Measurements from ENCODE around the gene LEMD1.

DNA sequence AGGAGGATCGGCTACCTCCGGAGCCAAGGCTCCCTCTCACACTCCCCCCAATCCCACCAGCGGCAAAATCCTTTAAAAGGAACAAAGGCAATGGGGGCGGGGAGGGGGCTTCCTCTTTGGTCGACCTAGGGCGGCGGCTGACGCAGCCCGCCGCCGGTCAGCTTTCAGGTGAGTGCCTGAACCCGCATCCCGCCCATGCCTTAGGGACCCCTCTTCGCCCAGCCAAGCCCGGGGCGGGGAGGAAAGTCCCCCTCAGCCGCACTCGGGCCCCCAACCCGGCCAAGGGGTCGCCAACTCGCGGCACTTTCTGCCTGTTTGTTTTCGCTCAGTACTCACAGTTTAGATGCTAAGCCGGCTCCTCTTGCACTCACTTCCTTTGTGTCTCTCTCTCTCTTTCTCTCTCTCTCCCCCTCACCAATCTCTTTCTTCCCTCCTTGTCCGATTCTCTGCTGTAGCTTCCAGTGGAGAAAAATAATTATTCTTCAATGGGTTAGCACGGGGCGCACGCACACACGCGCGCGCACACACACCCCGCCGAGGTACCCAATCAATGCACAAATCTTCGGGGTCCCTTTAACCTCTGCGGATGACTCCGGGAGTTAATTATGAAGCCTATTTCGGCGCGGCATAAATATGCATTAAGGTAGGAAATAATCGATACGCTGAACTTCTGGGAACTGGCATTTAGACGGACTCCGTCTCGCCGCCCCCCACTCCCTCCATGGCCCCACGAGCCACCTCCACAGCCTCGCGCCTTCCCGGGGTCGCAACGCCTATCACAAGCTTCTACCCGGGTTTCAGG lies 33.9 kb upstream of the LEMD1 start, which contains the start of gene BLACAT1:
- TF ChIP-seq, protein P1, sequence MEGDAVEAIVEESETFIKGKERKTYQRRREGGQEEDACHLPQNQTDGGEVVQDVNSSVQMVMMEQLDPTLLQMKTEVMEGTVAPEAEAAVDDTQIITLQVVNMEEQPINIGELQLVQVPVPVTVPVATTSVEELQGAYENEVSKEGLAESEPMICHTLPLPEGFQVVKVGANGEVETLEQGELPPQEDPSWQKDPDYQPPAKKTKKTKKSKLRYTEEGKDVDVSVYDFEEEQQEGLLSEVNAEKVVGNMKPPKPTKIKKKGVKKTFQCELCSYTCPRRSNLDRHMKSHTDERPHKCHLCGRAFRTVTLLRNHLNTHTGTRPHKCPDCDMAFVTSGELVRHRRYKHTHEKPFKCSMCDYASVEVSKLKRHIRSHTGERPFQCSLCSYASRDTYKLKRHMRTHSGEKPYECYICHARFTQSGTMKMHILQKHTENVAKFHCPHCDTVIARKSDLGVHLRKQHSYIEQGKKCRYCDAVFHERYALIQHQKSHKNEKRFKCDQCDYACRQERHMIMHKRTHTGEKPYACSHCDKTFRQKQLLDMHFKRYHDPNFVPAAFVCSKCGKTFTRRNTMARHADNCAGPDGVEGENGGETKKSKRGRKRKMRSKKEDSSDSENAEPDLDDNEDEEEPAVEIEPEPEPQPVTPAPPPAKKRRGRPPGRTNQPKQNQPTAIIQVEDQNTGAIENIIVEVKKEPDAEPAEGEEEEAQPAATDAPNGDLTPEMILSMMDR (IDR thresholded peaks at IDR 0.05; ENCODE audit: insufficient read depth, low read length), result no peak
- TF ChIP-seq REST (IDR thresholded peaks at IDR 0.05; ENCODE audit: insufficient replicate concordance, low read depth), result no peak

Measured in HL-60 (cell line).